Measurements from ENCODE around the gene MED17.
"Not testable (repeated sequence)": the region's sequence is repeated elsewhere in the genome, so short reads cannot be mapped to it uniquely, and the experiment has no call there.

The MED17 gene

DNA sequence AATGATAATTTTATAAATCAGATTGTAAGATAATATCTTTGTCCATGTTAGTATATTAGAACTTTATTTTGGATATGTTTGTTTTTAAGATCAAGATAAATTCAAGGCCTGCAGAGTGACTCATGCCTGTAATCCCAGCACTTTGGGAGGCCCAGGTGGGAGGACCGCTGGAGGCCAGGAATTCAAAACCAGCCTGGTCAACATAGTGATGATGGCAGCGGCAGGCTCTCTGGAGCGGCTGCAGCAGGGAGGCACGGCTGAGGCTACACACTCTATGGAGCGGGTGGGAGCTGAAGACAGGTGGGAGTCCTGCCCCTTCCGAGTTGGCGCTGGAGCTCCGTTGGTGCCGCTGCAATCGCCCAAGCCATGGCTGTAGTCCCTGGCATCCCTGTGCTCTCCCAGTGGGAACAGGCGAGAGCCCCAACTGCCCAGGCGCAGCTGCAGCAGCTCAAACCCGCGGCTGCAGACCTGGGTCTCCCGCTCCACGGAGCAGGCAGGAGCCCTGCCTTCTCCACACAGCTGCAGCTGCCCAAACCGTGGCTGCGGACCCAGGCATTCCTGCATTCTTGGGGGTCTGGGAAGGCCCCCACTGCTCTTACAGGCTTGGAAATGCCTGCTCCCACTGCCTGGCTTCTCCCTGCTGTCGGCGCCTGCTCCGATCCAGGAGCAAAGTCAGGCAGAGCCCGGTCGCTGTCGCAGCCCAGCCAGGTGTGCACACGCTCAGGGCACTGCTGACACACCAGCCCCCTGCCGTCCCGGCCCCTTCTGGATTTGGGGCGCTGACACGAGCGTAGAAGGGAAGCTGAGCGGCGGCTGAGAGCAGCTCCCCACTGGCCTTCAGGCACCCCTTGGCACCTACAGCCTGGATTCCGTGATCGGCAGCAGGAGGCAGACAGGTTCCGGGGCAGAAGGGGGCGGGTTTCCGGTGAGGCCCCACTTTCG lies 25.9 kb upstream of the MED17 start:
- DNase-seq: no peak

DNA sequence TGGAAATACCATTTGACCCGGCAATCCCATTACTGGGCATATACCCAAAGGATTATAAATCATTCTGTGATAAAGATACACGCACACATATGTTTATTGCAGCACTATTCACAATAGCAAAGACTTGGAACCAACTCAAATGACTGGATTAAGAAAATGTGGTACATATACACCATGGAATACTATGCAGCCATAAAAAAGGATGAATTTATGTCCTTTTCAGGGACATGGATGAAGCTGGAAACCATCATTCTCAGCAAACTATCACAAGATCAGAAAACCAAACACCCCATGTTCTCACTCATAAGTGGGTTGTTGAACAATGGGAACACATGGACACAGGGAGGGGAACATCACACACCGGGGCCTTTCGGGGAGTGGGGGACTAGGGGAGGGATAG lies 25.0 kb upstream of the MED17 start:
- DNase-seq: not testable (repeated sequence)

DNA sequence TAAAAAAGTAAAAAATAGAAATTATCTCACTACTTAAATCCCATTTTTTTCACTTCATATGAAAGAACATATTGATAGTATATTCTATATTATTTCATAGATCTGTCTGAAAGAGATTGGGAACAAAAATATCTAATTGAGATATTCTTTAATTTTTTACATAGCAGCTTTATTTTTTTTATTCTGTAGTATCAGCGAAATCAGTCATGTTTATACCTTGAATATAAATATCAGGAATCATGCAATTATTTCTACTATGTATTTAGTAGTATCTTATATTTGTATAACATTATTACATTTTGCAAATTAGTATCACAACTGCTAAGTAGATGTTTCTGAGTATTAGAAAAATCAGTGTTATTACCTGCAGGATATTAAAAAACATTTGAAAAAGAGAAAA lies 22.2 kb upstream of the MED17 start:
- no peak for DNase-seq

DNA sequence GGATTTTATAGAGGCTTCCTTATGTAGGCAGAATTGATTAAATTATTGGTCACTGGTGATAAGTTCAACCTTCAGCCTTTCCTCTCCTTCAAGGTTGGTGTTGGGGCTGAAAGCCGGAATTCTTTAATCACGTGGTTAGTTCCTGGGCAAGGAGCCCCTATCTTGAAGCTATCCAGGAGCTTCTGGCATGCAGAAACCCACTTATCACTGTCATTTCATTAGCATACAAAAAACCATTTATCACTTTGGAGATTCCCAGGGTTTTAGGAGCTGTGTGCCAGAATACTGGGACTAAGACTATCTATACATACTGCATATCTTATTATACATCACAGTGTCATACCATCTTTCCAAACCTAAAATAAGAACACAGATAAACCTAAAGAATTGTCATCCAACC lies 18.5 kb upstream of the MED17 start:
- no peak for DNase-seq

DNA sequence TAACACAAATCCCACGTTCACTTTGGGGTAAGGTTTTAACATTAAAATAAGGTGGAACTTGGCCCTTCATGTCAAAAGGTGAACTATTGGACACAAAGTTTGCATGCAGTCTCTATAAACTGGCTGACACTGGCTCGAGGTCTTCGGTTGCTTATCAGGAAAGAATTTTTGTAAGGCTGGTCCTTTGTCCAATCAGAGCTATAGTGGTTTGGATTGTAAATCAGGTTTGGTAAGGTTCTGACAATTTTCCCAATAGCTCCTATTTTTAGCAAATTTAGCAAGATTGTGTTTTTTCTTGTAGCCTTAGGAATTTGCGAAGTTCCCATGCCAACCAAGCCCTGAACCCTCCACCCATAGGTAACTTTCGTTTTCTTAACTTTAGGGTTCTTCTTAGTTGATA lies 17.6 kb upstream of the MED17 start:
- no peak for DNase-seq

DNA sequence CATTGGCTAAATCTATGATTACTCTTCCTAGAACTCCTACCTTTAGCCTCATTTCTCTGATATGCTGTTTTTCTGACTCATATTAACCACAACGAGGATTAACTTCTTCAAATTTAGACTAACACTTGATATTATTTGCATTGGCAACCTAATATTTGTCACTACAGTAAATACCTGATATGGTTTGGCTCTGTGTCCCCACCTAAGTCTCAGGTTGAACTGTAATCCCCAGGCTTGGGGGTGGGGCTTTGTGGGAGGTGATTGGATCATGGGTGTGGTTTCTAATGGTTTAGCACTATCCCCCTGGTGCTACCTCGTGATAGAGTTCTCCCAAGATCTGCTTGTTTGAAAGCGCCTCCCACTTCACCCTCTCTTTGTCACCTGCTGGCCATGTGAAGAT lies 17.1 kb upstream of the MED17 start:
- no peak for DNase-seq

DNA sequence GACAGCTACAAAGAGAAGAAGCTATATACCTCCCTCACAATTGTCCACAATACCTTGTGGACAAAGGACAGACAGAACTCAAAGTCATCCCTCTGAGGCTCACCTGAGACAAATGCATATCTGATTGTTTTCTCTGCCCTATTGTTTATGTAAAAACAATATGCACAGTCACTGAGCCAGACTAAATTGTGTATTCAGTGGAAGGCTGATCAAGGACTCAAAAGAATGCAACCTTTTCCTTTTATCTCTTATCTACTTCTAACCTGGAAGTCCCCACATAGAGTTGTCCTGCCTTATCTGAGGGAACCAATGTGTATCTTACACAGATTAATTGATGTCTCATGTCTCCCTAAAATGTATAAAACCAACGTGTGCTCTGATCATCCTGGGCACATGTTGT lies 13.9 kb upstream of the MED17 start:
- DNase-seq: no peak

DNA sequence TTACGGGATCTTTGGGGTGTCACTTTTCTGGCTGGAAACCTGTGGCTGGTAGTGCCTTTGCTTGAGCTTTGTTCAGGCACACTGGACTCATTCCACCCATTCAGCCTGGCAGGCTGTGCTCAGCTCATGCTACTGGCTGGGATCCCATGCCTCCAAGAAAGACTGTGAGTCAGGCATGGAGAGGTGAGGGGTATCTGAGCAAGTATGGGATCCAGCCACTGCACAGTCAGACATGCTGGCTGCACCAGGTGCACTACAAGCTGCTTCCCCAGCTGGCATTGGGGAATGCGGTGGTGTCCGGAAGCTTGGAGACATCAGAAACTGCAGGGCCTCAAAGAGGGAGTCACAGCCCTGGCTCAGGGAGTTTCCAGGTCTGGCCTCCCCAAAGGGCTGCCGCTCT lies 12.0 kb upstream of the MED17 start:
- no peak for DNase-seq

DNA sequence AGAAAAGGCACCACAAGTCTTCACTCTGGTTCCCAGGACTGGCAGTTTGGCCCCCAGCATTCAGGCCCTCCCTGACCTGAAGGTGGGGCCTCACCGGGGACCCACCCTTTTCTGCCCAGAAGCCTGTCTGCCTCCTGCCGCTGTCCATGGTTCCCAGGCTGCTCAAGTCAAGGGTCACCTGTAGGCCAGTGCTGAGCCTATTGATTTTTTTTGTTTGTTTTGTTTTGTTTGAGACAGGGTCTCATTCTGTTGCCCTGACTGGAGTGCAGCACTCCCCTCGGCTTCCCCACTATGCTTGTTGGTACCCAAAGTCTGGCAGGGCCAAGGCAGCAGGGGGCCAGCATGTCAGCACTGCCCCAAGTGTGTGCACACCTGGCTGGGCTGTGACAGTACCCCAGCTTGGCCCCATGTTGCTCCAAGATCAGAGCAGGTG lies 11.0 kb upstream of the MED17 start:
- no peak for DNase-seq

DNA sequence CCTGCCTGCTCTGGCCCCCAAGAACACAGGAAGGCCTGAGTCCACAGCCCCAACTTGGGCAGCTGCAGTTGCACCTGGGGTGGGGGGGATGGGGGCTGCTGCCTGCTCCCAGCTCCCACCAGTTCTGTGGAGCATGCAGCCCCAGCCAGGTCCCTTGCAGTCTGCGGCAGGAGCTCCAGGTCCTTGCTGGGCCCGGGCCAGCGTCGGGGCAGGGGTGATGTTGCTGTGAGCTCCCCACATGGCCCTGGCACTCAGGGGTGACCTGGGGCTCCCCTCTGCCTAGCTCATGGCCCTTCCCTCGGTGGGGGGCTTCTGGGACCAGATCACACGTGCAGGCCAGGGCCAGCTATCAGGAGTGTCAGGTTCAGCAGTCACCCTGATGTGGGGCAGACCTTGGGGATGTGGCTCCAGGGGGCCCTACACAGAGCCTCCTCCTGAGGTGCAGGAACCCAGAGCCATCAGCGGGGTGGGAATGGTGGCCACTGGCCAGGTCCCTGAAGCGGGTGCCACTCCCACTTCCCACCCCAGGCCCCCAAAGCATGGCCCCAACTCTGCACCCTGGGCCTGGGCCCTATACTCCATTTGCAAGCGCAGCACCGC lies 10.4 kb upstream of the MED17 start:
- DNase-seq: no peak

DNA sequence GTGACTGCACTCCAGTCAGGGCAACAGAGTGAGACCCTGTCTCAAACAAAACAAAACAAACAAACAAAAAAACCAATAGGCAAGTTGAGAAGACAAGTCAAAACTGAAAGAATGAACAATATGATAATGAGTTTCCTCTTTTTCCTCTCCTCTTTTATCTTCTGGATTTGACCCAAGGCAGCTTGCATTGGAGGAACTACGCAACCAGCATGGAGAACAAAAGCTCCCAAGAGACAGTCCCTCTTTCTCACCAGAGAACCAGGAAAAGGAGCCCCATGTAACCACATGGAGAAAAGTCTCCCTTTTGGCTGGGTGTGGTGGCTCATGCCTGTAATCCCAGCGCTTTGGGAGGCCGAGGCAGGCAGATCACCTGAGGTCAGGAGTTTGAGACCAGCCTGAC lies 9.5 kb upstream of the MED17 start:
- not testable (repeated sequence) for DNase-seq

DNA sequence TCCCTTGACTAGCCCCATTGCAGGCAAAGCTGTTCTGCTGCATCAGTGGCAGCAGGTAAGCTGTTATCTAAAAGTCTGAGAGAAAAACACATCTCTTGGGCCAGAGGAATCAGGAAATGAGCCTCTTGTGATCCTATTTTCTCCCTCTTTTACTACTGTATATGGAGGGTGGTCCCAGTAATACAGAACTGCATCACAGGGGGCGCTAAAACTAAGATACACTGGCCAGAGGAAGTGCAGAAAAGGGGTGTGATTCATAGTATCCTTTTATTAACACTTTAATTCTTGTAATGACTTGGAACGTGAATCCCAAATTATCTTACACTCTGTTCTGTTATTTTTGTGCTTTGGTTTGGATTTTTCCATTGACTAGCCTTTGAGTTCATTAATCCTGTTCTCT lies 8.8 kb upstream of the MED17 start:
- DNase-seq: no peak

DNA sequence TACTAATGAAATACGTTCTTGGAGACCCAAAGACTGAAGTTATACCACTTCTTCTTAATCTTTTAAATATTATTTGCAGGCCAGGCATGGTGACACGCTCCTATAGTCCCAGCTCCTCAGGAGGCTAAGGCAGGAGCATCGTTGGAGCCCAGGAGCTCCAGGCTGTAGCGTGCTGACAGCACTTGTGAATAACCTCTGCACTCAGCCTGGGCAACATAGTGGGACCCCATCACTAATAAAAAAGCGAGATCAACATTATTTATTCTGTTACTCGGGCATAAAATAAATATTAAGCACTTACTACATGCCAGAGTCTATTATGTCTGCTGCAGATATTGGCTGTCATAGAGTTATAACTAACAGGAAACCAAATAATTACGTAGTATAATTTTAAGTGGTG lies 720 bp upstream of the MED17 start:
- no peak for DNase-seq

DNA sequence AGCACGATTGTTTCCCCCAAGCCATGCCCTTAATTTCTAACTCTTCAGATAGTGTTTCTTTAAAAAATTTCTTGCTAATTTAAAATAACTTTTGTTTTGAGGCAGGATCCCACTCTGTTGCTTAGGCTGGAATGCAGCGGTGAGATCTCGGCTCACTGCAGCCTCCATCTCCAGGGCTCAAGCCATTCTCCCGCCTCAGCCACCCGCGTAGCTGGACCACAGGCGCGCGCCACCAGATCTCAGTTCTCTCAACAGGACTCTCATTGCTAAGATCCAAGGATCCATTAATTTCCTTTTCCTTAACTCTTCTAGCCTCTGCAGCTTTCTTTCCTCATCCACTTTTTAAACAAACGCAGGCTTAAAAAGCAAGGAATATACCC lies 327 bp upstream of the MED17 start:
- DNase-seq: no peak

DNA sequence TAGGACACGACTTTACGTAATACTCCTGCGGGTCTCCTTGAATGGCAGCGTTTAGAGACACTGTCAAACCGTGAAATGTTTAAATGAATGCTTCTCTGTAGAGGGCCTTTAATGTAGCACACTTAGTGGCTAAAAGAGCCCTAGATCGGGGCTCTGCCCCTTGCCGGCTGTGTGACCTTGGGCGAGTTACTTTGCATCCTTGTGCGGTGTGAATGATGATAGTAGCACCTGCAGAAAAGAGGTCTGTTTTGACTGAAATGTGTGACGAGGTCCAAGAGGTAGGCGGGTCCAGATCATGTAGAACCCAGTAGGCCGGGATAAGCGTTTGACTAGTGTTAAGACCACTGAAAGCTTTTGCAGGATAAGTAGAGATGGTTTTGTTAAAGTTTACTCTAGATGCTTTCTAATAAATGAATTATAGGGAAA lies 866 bp downstream of the MED17 start:
- DNase-seq: no peak

DNA sequence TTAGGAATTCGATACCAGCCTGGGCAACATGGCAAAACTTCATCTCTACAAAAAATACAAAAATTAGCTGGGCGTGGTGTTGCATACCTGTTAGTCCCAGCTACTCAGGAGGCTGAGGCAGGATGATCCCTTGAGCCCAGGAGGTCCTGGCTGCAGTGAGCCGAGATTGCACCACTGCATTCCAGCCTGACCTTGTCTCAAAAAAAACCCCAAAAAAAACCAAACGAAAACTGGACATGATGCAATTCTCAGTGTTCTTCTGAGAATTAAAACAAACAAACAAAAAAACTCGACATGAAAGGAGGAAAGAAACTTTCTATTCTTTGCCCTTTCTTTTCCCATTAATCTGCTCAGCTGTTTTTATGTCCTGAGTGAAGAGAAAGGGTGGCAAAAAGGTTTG lies 7.4 kb downstream of the MED17 start:
- DNase-seq: no peak

DNA sequence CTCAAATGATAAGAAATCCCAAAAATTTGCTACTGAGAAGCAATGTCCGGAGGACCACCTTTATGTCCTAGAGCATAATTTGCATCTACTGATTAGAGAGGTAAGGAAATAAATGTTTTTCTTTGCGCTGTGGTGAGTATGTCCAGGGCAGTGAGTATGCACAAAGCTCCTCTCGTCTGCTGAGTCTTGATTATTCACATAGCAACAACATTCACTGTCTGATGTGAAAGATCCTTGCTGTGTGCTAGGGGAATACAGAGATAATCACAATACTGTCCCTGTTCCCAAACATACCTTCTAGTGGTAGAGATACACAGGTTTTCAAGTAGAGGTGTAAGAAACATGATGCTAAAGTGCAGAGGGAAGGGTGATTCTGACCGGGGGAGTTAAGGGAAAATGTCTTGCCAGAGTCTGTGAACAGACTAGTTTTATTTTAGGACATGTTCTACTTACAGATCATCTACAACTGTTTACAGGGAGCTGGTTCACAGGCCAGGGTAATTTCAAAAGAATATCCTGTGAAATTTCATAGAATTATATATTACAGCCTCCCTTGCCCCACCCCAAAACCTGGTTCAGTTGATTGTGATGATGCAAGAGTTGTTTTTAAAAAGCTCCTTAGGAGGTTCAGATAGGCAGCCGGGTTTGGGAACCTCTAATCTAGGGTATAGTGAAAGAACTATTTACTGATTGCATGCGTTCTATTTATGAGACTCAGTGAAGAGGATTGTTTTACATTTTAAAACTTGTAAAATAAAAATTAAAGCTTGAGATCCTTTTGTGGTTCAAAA lies 12.6 kb downstream of the MED17 start:
- DNase-seq: no peak

DNA sequence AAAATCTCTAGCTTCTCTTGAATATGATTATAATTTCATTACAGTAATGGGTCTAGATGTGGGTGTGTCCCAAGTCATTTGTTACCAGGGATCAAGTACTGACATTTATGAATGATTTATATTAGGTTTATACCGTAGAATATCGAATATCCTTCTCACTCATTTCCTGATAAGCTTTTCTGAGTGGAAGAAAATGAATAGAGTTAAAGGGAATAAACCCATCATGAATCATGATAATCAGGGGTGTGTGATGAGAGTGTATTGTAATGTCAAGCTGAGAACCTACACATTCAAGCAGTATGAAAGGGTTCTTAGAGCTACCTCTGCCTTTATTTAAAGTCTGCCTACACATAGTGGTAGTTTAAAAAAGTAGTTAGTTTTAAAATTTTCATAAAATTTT lies 17.3 kb downstream of the MED17 start:
- no peak for DNase-seq

DNA sequence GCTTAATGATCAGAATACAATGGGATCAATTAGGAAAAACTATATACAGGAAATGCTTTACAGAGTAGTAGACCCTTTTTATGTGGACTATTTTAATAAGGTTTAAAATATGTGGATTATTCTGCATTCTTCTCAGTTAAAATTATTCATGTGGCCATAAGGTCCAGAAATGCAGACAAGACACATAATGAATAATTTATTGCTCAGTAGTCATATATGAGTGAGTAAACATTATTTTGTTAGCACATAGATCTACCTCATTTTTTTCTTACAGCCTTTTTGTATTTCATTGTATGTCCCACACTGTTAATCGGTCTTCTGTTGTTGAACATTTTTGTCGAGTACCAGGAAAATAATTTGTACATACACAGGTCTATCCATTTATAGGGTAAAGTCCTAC lies 20.8 kb downstream of the MED17 start:
- DNase-seq: no peak

DNA sequence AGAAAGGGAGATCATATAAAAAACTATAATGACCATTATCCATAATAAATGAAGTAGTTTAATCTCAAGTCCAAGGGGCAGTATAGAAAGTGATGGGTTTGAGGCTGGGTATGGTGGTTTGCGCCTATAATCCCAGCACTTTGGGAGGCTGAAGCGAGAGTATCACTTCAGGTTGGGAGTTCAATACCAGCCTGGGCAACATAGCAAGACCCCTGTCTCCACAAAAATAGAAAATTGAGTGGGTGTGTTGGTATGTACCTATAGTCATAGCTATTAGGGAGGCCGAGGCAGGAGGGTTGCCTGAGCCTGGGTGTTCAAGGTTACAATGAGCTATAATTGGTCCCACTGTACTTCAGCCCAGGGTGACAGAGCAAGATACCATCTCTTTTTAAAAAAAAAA lies 23.9 kb downstream of the MED17 start:
- no peak for DNase-seq

DNA sequence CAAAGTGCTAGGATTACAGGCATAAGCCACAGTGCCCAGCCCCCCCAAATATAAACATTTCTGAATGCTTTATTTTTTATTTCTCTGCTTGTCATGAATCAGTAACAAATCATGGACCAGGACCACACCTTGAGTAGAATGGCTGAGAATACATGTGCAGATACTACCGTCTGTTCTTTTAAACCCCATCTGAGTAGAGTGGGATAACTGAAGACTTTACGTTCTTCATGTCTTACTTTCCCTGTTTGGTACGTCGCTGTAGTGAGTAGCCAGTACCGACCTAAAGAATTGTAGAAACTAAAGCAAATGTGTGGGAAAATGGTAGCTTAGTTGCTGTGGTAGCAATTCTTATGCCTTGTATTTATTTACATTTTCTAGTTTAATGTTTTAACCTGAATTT lies 29.9 kb downstream of the MED17 start:
- no peak for DNase-seq

DNA sequence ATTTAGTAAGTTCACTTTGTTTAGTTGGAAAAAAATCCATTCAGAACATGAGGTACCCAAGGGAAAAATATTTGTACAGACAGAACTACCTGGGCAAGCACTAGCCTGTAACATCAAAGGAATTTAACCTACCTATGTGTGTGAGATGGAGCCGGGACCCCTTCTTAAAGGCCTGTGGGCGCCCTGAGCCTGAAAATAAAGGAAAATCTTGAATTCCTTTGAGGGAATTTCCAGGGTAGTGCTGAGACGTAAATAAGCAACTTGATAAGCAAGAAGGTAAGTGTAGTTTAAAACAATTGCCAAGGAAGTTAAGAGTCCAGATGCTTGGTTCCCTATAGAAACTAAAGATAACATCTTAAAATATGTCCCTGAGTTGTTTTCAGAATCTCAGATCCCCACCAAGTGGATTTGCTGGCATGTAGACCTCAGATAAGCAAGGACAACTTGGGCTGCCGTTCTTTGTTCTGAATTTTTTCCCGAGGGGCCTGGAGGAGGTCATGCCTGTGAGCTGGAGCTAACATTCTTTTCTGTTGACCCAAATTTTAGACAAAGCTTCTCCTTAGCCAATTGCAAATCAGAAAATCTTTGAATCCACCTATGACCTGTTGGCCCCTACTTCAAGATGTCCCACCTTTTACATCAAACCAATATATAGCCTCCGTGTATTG lies 31.0 kb downstream of the MED17 start:
- DNase-seq: no peak
